GM12875 (cell line): ENCODE measurements around the gene GRID2IP.

Source experiments
- H3K4me3 ChIP-seq: one replicate; pipeline ENCODE4 v1.5.1; 2011; ENCODE audit warnings: low read depth, low read length, control low read depth
- TF ChIP-seq, protein P1 (sequence below): IDR thresholded peaks from 2 replicates; pipeline ENCODE4 v1.5.1; 2011; ENCODE audit warnings: low read depth, mild to moderate bottlenecking, control low read depth, inconsistent platforms, low read length, moderate library complexity, borderline replicate concordance; ENCODE audit not compliant: insufficient read depth

Gene GRID2IP

DNA sequence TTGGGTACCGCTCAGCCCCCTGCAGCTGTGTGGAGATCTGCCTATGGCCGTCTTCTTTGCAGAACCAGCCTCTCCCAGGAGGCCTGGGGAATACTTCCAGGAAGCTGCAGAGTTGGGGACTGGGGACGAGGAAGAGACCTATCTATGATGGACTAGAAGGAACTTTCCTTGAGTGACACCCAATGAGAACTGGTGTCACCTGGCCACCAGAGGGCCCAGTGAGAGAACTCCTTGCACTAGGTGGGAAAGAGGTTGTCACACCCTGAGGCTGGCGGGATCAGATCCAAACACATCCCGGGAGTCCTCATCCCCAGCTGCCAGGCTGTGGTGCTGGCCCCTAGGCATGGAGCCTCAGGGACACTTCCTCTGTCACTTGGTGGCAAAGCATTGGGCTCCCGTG, 4.9 kb upstream of the GRID2IP start:
- TF ChIP-seq, protein P1, sequence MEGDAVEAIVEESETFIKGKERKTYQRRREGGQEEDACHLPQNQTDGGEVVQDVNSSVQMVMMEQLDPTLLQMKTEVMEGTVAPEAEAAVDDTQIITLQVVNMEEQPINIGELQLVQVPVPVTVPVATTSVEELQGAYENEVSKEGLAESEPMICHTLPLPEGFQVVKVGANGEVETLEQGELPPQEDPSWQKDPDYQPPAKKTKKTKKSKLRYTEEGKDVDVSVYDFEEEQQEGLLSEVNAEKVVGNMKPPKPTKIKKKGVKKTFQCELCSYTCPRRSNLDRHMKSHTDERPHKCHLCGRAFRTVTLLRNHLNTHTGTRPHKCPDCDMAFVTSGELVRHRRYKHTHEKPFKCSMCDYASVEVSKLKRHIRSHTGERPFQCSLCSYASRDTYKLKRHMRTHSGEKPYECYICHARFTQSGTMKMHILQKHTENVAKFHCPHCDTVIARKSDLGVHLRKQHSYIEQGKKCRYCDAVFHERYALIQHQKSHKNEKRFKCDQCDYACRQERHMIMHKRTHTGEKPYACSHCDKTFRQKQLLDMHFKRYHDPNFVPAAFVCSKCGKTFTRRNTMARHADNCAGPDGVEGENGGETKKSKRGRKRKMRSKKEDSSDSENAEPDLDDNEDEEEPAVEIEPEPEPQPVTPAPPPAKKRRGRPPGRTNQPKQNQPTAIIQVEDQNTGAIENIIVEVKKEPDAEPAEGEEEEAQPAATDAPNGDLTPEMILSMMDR = peak; percentile 44; the same call in 1 of the 2 replicates
- H3K4me3 ChIP-seq = no peak overlapping the region

DNA sequence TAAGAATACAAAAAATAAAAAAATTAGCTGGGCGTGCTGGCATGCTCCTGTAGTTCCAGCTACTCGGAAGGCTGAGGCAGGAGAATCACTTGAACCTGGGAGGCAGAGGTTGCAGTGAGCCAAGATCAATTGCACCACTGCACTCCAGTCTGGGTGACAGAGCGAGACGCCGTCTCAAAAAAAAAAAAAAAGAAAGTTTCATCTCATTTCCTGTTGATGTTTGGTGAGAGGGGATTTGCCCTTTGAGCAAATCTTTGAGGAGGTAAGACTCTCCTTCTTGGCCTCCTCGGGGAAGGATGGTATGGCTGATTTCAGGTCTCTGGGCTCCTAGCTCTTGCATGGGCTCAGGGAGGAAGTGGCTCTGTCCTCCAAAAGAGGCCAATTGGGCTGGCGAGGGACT, 3.6 kb upstream of the GRID2IP start:
- no peak overlapping the region for H3K4me3 ChIP-seq
- TF ChIP-seq, protein P1 = no peak

DNA sequence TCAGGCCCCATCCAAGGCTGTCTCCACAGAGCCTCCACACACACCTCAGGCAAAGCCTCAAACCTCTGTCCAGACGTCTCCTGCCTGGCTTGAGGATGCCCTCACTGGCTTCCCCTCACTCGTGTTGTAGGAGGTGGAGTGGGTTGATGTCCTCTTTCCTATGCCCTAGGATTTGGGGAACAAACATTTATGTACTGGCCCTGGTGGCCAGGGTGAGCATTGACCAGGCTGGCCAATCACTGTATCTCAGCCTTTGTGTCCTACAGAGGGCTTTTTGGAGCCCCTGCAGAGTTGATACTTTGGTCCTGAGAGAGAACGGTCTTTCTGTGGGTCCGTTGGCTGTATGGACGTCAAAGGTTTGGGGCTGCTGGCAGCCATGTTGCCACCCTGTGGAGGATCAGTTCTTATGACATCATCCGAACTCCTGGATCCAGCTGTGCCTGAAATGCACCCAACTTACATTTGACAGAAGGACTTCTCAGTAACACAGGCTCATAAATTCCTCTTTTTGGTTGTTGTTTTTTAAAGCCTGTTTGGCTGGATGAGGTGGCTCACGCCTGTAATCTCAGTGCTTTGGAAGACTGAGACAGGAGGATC, 2.3 kb upstream of the GRID2IP start:
- TF ChIP-seq, protein P1 = no peak
- H3K4me3 ChIP-seq = no peak overlapping the region

DNA sequence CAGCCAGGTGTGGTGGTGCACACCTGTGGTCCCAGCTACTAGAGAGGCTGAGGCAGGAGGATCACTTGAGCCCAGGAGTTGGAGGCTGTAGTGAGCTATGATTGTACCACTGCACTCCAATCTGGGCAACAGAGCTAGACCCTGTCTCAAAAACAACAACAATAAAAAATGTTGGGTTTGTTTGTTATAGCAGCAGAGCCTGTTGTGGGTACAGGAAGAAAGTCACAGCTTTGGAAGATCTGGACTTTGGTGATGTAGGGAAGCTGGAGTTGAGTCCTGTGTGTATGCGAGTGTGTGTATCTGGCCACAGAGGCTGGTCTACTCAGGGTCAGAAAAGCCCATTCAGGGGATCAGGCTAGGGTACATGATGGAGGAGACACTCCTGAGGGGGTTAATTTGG, 3.9 kb downstream of the GRID2IP start:
- no peak overlapping the region for H3K4me3 ChIP-seq
- TF ChIP-seq, protein P1 = no peak

DNA sequence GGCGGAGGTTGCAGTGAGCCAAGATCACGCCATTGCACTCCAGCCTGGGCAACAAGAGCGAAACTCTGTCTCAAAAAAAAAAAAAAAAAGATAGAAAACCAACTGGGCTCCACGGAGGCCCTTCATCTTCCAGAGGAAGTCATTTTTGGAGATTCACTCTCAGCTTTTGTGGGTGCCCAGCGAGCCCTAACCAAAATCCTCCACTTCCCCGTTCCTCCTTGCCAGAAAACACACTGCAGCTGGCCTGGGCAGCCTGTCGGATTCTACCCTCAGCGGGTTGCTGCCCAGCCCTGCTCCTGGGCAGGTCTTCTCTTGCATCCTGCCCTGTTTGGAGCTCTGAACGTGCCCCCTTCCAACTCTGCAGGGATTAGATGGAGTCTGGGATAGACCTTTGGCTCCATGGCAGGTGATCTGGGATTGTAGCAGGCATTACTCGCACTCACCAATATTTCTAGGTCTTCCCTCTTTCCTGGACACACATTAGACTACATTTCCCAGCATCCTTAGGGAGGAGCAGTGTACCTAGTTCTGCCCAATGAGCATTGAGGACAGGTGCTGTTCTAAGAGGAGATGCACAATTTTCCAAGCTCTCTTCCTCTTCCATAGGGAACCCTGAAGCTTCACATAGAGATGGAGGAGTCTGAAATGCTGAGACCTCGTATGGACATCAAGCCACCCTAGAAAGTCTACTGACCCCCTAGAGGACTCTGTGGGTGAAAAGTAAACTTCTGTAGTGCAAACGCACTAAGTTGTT, 4.6 kb downstream of the GRID2IP start:
- no peak overlapping the region for H3K4me3 ChIP-seq
- TF ChIP-seq, protein P1 = no peak

DNA sequence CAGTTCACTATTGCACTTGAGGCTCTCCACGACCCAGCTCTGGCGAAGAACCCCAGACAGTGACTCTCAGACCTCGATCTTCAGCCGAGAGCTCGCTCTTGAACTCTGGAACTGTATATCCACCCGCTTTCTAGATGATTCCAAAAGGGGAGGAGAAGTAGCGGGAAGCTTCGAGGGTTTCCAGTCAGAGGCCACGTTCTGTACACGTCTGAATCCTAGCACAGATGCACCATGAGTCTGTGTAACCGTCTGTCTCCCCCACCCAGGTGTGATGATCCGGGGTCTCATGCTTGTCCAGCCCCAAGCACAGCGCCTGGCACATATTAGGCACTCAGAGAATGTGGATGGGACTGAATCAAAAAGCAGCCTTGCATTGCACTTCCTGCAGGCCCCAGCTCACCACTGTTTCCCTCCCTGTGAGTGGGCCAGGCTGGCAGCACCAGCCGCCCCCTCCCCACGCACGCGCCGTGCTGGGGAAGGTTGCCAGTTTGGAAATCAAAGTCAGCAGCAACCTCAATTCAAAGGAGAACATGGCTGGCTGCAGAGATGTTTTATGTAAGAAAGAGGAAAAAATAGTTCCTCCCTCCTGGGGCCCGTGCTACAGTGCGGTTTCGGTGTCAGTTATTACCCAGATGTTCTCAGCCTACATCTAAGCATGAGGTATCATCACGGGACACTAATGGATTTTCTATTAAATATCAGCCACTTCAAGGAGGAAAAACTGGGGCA, 5.7 kb downstream of the GRID2IP start:
- H3K4me3 ChIP-seq = no peak overlapping the region
- TF ChIP-seq, protein P1 = no peak
